GM21737 (cell line): Measurements from ENCODE around the gene OR52E4.

ENCODE experiments used
- ATAC-seq: cut with Tn5 transposase; IDR thresholded peaks from one replicate; pipeline ENCODE4 v1.9.1; 2021; ENCODE audit warnings: mild to moderate bottlenecking, moderate library complexity; ENCODE audit not compliant: unreplicated experiment

The OR52E4 gene

GRCh38 chr11:5880329-5880728, at the start of gene OR52E4:
TSS of gene OR52E4 (plus strand) at chr11:5880629. CDS start at chr11:5884293, 3,664 bp downstream.
- no peak for ATAC-seq

- ATAC-seq: no peak
Observed at GRCh38 chr11:5831196-5831829, 49.1 kb upstream of the OR52E4 start.

- ATAC-seq: no peak
Observed at GRCh38 chr11:5833446-5833845, 47.0 kb upstream of the OR52E4 start.

- ATAC-seq: no peak
Observed at GRCh38 chr11:5837695-5838094, 42.7 kb upstream of the OR52E4 start.

GRCh38 chr11:5841797-5842196, 38.6 kb upstream of the OR52E4 start, which contains the start of gene OR52E6:
TSS of gene OR52E6 (minus strand) at chr11:5841897. CDS start at chr11:5841897, 0 bp downstream.
- no peak for ATAC-seq

- no peak for ATAC-seq
Observed at GRCh38 chr11:5846701-5847100, 33.7 kb upstream of the OR52E4 start.

GRCh38 chr11:5847711-5848110, 32.7 kb upstream of the OR52E4 start:
- no peak for ATAC-seq

- ATAC-seq: no peak
Observed at GRCh38 chr11:5851002-5851401, 29.4 kb upstream of the OR52E4 start.

- no peak for ATAC-seq
Observed at GRCh38 chr11:5857590-5857989, 22.8 kb upstream of the OR52E4 start, which contains the start of gene OR52E8. TSS of gene OR52E8 (minus strand) at chr11:5857690. CDS start at chr11:5857690, 0 bp downstream.

GRCh38 chr11:5865826-5866225, 14.6 kb upstream of the OR52E4 start:
- no peak for ATAC-seq

- ATAC-seq: no peak
Observed at GRCh38 chr11:5878564-5878963, 1.9 kb upstream of the OR52E4 start.

- ATAC-seq: no peak
Observed at GRCh38 chr11:5881756-5882155, 1.3 kb downstream of the OR52E4 start.

- no peak for ATAC-seq
Observed at GRCh38 chr11:5887172-5887571, 6.7 kb downstream of the OR52E4 start.

- no peak for ATAC-seq
Observed at GRCh38 chr11:5887661-5888060, 7.2 kb downstream of the OR52E4 start.

GRCh38 chr11:5891216-5891800, 10.9 kb downstream of the OR52E4 start:
- ATAC-seq: no peak

- no peak for ATAC-seq
Observed at GRCh38 chr11:5892908-5893307, 12.5 kb downstream of the OR52E4 start, which contains the start of gene OR52E5. TSS of gene OR52E5 (plus strand) at chr11:5893208. CDS start at chr11:5900777, 7,569 bp downstream.

GRCh38 chr11:5899534-5899933, 19.1 kb downstream of the OR52E4 start:
- no peak for ATAC-seq

GRCh38 chr11:5910540-5910939, 30.1 kb downstream of the OR52E4 start:
- ATAC-seq: no peak

- peak; percentile 81 for ATAC-seq
Observed at GRCh38 chr11:5922749-5923426, 42.5 kb downstream of the OR52E4 start.

GRCh38 chr11:5923427-5923776, 43.0 kb downstream of the OR52E4 start:
- peak; percentile 27 for ATAC-seq

GRCh38 chr11:5923794-5924193, 43.4 kb downstream of the OR52E4 start:
- no peak for ATAC-seq

GRCh38 chr11:5928271-5928670, 47.8 kb downstream of the OR52E4 start:
- ATAC-seq: no peak
